ENCODE measurements around the gene VSIG10.
"Not testable (repeated sequence)": the region's sequence is repeated elsewhere in the genome, so short reads cannot be mapped to it uniquely, and the experiment has no call there.

VSIG10 gene

GRCh38 chr12:118107011-118107410 is 3.2 kb upstream of the VSIG10 start:
- no peak for DNase-seq

GRCh38 chr12:118103201-118103600 is 610 bp downstream of the VSIG10 start:
- DNase-seq, result no peak

GRCh38 chr12:118102609-118103008 is 1.2 kb downstream of the VSIG10 start:
- DNase-seq, result no peak

- DNase-seq, result no peak
These were observed 1.7 kb downstream of the VSIG10 start for GRCh38 chr12:118102070-118102469.

- no peak for DNase-seq
These were observed 2.8 kb downstream of the VSIG10 start for GRCh38 chr12:118101051-118101450.

- no peak for DNase-seq
These were observed 4.7 kb downstream of the VSIG10 start for GRCh38 chr12:118098911-118099671.

GRCh38 chr12:118098401-118098800 is 5.4 kb downstream of the VSIG10 start:
- no peak for DNase-seq

- no peak for DNase-seq
These were observed 9.8 kb downstream of the VSIG10 start for GRCh38 chr12:118094039-118094438.

GRCh38 chr12:118089782-118090181 is 14.0 kb downstream of the VSIG10 start:
- no peak for DNase-seq

- DNase-seq, result no peak
These were observed 21.6 kb downstream of the VSIG10 start for GRCh38 chr12:118082161-118082560.

GRCh38 chr12:118081521-118081920 is 22.3 kb downstream of the VSIG10 start:
- not testable (repeated sequence) for DNase-seq

GRCh38 chr12:118073768-118074167 is 30.0 kb downstream of the VSIG10 start:
- DNase-seq, result no peak

- no peak for DNase-seq
These were observed 33.2 kb downstream of the VSIG10 start for GRCh38 chr12:118070650-118071049.

GRCh38 chr12:118068445-118068844 is 35.4 kb downstream of the VSIG10 start:
- DNase-seq, result no peak

GRCh38 chr12:118065380-118065779 is 38.4 kb downstream of the VSIG10 start:
- no peak for DNase-seq

GRCh38 chr12:118064608-118065007 is 39.2 kb downstream of the VSIG10 start:
- DNase-seq, result no peak

- DNase-seq, result no peak
These were observed 40.0 kb downstream of the VSIG10 start for GRCh38 chr12:118063576-118064391.

GRCh38 chr12:118061873-118062843 is 41.7 kb downstream of the VSIG10 start:
- no peak for DNase-seq

GRCh38 chr12:118061011-118061872 is 42.6 kb downstream of the VSIG10 start, which contains the start of gene WSB2:
Gene WSB2 (minus strand): TSS chr12:118061179. CDS start chr12:118061048, 131 bp downstream.
- peak; percentile 34 for DNase-seq

GRCh38 chr12:118060301-118061010 is 43.4 kb downstream of the VSIG10 start:
- DNase-seq, result peak; percentile 8
